Neural crest cell (in vitro differentiated cells): ENCODE measurements around the gene PNMA8B. TPM values are rescaled to one million over a fixed set of nuclear protein-coding genes. Genes with fewer than 3 reads are reported as not detected.
A peak's percentile ranks its signal among the peaks of the same experiment; 100 is the strongest.

Source experiments
- DNase-seq: peaks from one replicate; pipeline ENCODE4 v3.0.0; 2021; ENCODE audit warnings: low read depth, mixed read lengths, low spot score
- H3K27ac Mint-ChIP-seq: one replicate; pipeline ENCODE4 v1.8.0; 2021; ENCODE audit warnings: mild to moderate bottlenecking, mixed read lengths; ENCODE audit not compliant: unreplicated experiment
- H3K27me3 Mint-ChIP-seq: 2 replicates; pipeline ENCODE4 v1.8.0; 2021; ENCODE audit warnings: low read depth, mild to moderate bottlenecking, mixed read lengths
- H3K36me3 Mint-ChIP-seq: 2 replicates; pipeline ENCODE4 v1.8.0; 2021; ENCODE audit warnings: low read depth, mild to moderate bottlenecking, mixed read lengths
- H3K4me1 Mint-ChIP-seq: 2 replicates; pipeline ENCODE4 v1.8.0; 2021; ENCODE audit warnings: mixed read lengths
- H3K4me3 Mint-ChIP-seq: one replicate; pipeline ENCODE4 v1.8.0; 2021; ENCODE audit warnings: mild to moderate bottlenecking, mixed read lengths
- H3K9me3 Mint-ChIP-seq: 2 replicates; pipeline ENCODE4 v1.8.0; 2021; ENCODE audit warnings: mixed read lengths
- total RNA-seq: library from RNA; stranded (reverse); gene quantifications from 2 replicates; pipeline ENCODE4 v1.2.1, GENCODE V29; 2021
- TF ChIP-seq, protein P1 (sequence below): fragments of 200-600 bp; sonication (generic); conservative IDR thresholded peaks from 2 replicates; pipeline ENCODE4 v1.5.0; 2021; ENCODE audit warnings: antibody characterized with exemption, mild to moderate bottlenecking

The PNMA8B gene
- total RNA-seq, 1 donor from 2014 or later = 4.6 TPM

DNA sequence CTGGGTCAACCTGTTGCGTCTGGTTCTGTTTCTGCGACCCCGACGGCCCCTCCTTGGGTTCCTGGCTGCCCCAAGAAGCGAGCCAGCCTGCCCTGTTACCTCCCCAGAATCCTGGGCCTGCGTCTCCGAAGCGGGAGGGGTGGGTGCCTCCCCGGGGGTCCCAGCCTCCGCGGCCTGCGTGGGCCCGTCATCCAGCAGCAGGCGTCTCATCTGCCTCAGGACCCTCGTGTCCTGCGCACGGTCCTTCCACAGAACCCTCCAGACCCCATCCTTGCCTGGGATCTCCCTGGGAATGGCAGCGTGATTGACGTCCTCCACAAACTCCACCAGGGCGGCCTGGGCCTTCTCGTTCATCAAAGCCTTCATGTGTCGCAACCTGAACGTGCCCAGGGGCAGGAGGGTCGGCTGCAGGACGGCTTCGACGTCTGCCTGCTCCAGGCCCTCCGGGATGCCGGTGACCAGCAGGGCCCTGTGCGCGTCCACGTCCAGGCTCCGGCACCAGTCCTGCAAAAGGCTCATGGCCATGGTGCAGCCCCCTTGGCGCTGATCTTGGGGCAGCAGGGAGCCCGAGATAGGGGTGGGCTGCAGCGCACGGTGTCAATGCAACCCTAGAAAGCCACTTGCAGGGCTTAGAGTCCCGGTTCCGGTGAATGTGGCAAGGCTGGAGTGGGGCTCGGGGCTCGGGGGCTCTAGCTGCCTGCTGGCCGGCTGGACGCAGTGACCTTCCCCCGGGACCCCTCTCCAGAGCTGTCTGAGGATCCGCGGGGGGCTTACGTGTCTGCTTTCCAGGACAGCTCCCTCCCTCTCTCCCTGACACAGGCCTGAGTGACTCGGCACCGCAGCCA is 504 bp downstream of the PNMA8B start:
- Mint-ChIP-seq H3K27ac (no peak overlapping the region), H3K4me1 (peaks cover 28% of the 10 kb centered on the region), H3K27me3 (peaks cover 5% of the 10 kb centered on the region), H3K9me3 (no peaks in the 10 kb centered on the region), H3K4me3 (peak overlapping the region; percentile 66), H3K36me3 (no peaks in the 10 kb centered on the region)
- no peak for DNase-seq
- TF ChIP-seq, protein P1, sequence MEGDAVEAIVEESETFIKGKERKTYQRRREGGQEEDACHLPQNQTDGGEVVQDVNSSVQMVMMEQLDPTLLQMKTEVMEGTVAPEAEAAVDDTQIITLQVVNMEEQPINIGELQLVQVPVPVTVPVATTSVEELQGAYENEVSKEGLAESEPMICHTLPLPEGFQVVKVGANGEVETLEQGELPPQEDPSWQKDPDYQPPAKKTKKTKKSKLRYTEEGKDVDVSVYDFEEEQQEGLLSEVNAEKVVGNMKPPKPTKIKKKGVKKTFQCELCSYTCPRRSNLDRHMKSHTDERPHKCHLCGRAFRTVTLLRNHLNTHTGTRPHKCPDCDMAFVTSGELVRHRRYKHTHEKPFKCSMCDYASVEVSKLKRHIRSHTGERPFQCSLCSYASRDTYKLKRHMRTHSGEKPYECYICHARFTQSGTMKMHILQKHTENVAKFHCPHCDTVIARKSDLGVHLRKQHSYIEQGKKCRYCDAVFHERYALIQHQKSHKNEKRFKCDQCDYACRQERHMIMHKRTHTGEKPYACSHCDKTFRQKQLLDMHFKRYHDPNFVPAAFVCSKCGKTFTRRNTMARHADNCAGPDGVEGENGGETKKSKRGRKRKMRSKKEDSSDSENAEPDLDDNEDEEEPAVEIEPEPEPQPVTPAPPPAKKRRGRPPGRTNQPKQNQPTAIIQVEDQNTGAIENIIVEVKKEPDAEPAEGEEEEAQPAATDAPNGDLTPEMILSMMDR = no peak

DNA sequence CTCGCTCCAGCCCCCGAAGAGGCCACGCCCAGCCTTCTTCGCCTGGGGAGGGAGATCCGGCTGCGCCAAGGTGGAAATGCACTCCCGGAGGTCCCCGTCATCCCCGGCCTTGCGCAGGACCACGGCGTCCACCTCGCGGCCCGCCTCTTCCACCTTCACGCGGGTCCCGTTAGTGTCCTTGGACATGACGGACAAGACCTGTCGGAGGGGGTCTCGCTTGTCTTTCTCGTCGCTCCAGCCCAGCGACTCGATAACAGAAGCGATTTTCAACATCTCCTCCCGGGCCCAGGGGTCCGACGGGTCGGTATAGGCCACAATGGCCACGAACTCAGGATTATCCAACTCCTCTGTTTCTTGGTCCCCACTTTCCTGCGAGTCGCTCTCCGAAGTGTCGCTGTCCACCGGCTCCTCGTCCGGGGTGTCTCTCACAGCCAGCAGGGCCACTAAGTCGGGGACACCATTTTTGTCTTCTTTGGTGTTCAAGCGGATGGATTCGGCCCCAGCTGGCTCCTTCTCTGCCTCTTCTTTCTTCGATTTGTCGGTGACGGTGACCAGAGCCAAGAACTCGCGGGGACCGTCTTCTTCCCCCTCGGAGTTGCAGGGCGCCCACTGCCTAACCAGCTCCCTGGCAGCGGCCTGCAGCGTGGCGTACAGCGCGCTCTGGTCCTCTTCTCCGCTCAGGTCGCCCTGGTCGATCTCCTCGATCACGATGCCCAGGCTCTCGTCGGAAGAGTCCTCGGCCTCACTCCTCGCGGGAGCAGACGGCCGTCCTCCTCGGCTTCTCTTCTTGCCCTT is 1.3 kb downstream of the PNMA8B start:
- Mint-ChIP-seq H3K36me3 (no peaks in the 10 kb centered on the region), H3K27ac (no peak overlapping the region), H3K4me1 (peaks cover 22% of the 10 kb centered on the region), H3K27me3 (peaks cover 9% of the 10 kb centered on the region), H3K9me3 (no peaks in the 10 kb centered on the region), H3K4me3 (no peak overlapping the region)
- TF ChIP-seq, protein P1 = no peak
- DNase-seq = no peak

DNA sequence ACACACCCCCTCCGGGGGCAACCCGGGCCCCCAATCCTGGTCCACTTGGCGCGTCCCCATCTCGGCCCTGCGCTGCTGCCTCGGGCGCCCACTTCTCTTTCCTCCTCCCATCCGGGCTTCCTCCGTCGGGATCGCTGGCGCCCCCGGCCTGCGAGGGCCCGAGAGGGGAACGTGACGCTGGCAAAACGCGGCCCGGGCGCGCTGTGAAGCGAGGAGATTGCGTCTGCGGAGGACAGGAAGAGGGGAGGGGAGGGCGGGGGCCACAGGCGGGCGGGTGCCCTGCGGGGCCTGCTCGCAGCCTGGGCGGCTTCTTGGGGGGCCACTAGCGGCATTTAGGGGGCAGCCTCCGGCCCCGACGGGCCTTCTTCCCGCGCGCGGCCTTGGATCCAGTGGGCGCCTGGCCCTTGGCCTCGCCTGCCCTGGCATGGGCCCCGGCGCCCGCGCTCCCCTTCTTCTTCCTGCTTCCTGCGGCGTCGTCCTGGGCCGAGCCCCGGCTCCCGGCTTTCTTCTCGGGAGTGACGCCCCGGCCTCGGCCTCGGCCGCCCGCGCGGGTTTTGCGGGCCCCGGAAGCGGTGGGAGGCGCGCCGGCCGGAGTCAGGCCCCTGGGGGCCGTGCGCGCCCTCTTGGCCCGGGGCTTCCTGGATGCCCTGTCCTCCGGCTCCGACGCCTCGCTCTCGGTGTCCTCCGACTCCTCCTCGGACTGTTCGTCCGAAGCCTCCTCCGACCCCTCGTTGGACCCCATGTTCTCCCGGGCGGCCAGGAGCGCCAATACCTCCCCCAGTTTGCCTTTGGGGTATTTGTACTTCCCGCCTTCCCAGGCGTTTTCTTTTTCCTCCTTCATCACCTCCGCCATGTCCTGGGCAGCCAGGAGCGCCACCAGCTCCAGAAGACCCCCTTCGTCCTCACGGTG is 2.2 kb downstream of the PNMA8B start:
- TF ChIP-seq, protein P1 = no peak
- Mint-ChIP-seq H3K9me3 (no peaks in the 10 kb centered on the region), H3K4me1 (peaks cover 21% of the 10 kb centered on the region), H3K4me3 (no peak overlapping the region), H3K36me3 (no peaks in the 10 kb centered on the region), H3K27ac (no peak overlapping the region), H3K27me3 (peaks cover 15% of the 10 kb centered on the region)
- DNase-seq = no peak

DNA sequence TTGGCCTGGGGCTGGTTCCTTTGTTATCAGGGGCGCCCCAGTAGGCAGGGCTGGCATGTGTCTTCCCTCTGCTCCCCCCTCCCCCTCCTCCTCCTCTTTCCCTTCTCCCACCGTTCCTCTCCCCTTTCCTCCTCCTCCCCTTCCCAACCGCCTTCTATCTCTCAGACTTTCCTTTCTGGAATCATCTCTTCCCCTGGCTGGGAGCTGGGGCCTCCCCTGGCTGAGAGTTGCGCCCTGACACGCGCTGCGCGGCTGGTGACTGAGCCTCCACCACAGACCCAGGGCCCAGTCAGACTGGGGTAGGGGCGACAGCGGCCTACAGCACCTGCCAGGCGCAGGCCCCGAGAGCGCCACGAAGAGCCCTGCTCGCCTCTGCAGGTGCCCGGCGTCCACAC is 2.8 kb downstream of the PNMA8B start:
- H3K27me3 Mint-ChIP-seq = peaks cover 20% of the 10 kb centered on the region
- TF ChIP-seq, protein P1 = no peak
- H3K4me3 Mint-ChIP-seq = no peak overlapping the region
- H3K9me3 Mint-ChIP-seq = no peaks in the 10 kb centered on the region
- H3K36me3 Mint-ChIP-seq = no peaks in the 10 kb centered on the region
- DNase-seq = no peak
- H3K4me1 Mint-ChIP-seq = peaks cover 23% of the 10 kb centered on the region
- H3K27ac Mint-ChIP-seq = no peak overlapping the region
